GM21576 (cell line): ENCODE results near the gene LIPC.

Experiments used
- ATAC-seq: cut with Tn5 transposase; IDR thresholded peaks from one replicate; pipeline ENCODE4 v1.9.1; 2021; ENCODE audit warnings: mild to moderate bottlenecking, moderate library complexity; ENCODE audit not compliant: unreplicated experiment

Gene LIPC

GRCh38 chr15:58571491-58571890, 139.7 kb downstream of the LIPC start:
- ATAC-seq = no peak

GRCh38 chr15:58572521-58572920, 140.7 kb downstream of the LIPC start:
- no peak for ATAC-seq

- no peak for ATAC-seq
Observed at GRCh38 chr15:58573270-58573669, 141.5 kb downstream of the LIPC start.

- ATAC-seq = no peak
Observed at GRCh38 chr15:58574631-58575030, 142.8 kb downstream of the LIPC start.

GRCh38 chr15:58575045-58575786, 143.4 kb downstream of the LIPC start:
- no peak for ATAC-seq

GRCh38 chr15:58576657-58577056, 144.9 kb downstream of the LIPC start:
- ATAC-seq = no peak

- no peak for ATAC-seq
Observed at GRCh38 chr15:58582160-58582559, 150.4 kb downstream of the LIPC start.

GRCh38 chr15:58583171-58583908, 151.5 kb downstream of the LIPC start:
- ATAC-seq = no peak

GRCh38 chr15:58584789-58585461, 153.1 kb downstream of the LIPC start:
- no peak for ATAC-seq

GRCh38 chr15:58585693-58586443, 154.1 kb downstream of the LIPC start:
- no peak for ATAC-seq

- ATAC-seq = no peak
Observed at GRCh38 chr15:58587486-58587885, 155.7 kb downstream of the LIPC start.

- ATAC-seq = no peak
Observed at GRCh38 chr15:58588096-58588495, 156.3 kb downstream of the LIPC start.

- ATAC-seq = no peak
Observed at GRCh38 chr15:58589047-58589446, 157.3 kb downstream of the LIPC start.

GRCh38 chr15:58590236-58590635, 158.4 kb downstream of the LIPC start:
- ATAC-seq = no peak

GRCh38 chr15:58590926-58591325, 159.1 kb downstream of the LIPC start:
- no peak for ATAC-seq

GRCh38 chr15:58593870-58594269, 162.1 kb downstream of the LIPC start:
- ATAC-seq = no peak

- ATAC-seq = no peak
Observed at GRCh38 chr15:58594898-58595297, 163.1 kb downstream of the LIPC start.

- ATAC-seq = no peak
Observed at GRCh38 chr15:58595516-58596263, 163.9 kb downstream of the LIPC start.

GRCh38 chr15:58597943-58598828, 166.4 kb downstream of the LIPC start:
- no peak for ATAC-seq
